PC-9 (cell line): ENCODE data around the gene PIBF1.
"Not testable (repeated sequence)": the region's sequence is repeated elsewhere in the genome, so short reads cannot be mapped to it uniquely, and the experiment has no call there.

Experiments used
- CTCF ChIP-seq: fragments of 200-600 bp; sonication (generic); conservative IDR thresholded peaks from 2 replicates; pipeline ENCODE4 v1.6.1; 2017; ENCODE audit warnings: mixed run types, antibody characterized with exemption, mild to moderate bottlenecking, moderate library complexity
- EZH2 ChIP-seq: fragments of 200-600 bp; sonication (generic); IDR thresholded peaks from 2 replicates; pipeline ENCODE4 v1.8.0; 2017; ENCODE audit warnings: antibody characterized with exemption, low read depth

GRCh38 chr13:73048615-73049014 lies 266.7 kb downstream of the PIBF1 start:
- TF ChIP-seq EZH2, CTCF: not testable (repeated sequence)
